Renal pelvis (tissue), 4 donors: ENCODE results near the gene WDR86. TPM values are rescaled to one million over a fixed set of nuclear protein-coding genes. Genes with fewer than 3 reads are reported as not detected.

Experiments used
- DNase-seq: peaks from one replicate; pipeline ENCODE4 v3.0.0-alpha.2; 2013
- polyA plus RNA-seq, 3 donors: library from polyadenylated mRNA; unstranded; fragments of 120-200 nt; gene quantifications; one replicate each; pipeline ENCODE4 v1.2.1, GENCODE V29; 2013; ENCODE audit not compliant: insufficient read length in 3 of 3

WDR86 gene
- polyA plus RNA-seq, 3 donors = 34.9 to 49.6 (median 49.5) TPM

DNA sequence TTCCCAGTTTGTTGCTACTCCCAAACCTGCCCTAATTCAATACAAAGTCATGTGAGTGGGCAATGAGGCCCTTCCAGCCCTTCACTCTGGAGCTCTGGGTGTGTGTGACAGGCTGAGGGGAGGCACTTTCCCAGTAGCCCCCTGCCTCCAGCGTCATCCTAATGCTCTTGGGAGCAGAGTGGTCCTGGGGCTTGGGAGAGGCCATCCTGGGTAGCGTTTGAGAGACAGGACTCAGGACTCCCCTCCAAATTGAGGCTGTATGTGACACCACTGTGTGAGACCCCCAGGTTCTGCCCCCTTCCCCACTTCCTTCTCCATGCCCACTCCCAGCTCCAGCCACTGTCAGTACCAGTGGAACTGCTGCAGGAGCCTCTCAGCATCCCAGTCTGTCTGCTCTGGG lies 36.6 kb upstream of the WDR86 start:
- DNase-seq = no peak

DNA sequence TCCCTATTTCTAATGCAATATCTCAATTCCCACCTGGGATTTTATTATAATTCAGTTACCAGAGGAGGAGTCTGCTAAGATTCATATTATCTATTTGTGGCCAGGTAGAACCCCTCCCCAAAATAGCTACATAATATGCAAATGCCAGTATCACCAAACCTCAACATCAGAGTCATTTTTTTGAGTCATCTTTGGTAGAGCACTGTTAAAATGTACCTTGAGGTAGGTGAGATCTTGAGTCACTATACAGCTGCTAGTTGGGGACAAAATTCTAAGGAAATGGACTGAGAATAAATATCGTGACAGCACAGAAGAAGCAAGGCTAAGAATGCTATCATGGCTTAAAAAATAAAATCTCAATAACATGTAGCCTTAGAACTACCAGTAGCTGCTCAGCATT lies 34.8 kb upstream of the WDR86 start:
- DNase-seq = no peak

- DNase-seq = no peak
Observed at GRCh38 chr7:151442776-151443496, 33.1 kb upstream of the WDR86 start.

DNA sequence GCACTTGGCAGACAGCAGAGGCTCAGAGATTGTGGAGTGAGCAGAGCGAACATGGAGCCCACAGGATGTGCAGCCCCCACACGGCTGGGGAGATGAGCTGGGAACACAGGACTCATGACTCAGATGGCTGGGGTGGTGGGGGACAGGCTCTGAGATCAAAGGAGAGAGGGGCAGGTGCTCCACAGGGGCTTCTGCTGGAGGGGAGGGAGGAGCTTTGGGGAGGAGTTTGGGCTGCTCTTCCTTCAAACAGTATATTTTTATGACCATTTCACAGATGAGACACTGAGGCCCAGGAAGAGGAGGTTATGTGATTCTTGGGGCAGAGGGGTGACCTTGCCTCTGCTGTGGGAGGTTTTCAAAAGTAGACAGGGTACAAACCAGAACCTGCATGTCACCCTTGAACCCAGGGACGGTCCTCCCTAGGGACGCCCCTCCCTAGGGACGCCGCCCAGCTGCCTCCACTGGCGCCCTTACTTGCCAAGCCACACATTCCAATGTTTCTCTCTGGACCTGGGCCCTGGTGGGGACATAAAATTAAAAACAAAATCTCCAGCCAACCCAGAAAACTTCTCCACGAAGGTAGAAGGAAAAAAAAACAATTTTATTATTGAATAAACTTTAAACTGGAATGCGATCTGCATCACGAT lies 31.1 kb upstream of the WDR86 start:
- no peak for DNase-seq

GRCh38 chr7:151439855-151440798 lies 30.3 kb upstream of the WDR86 start, which contains the start of gene CRYGN:
TSS of gene CRYGN (minus strand) at chr7:151440141. CDS start at chr7:151439917, 224 bp downstream.
- no peak for DNase-seq

GRCh38 chr7:151438864-151439601 lies 29.2 kb upstream of the WDR86 start:
- DNase-seq = no peak

DNA sequence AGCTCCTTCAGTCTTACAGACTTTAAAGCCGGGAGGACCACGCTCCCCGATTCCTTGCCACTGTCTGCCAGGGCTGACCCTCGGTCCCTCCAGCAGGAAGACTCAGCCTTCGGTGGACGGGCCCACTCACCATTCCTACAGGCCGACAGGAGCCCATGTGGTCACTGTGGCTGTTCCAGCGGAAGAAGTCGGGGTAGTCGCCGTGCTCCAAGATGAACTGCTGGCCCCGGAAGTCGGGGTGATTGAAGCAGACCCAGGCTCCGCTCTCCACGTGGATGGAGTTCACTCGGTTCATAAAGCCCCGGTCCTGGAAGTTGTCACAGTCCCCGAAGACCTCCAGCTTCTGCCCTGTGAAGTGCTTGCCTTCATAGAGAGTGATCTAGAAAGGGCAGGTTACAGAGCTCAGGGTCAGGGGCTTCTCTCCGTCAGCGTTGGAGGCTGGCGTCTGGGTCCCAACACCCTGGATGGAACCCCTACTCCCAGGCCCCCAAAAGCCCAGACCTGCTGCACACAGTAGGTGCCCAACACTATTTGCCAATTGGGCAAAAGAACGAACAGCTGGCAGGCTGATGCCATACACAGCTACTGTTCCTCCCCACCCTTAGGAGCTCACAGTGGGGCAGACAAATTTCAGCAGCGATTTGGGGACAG lies 28.2 kb upstream of the WDR86 start:
- no peak for DNase-seq

GRCh38 chr7:151437159-151437553 lies 27.3 kb upstream of the WDR86 start:
- no peak for DNase-seq

GRCh38 chr7:151436446-151437158 lies 26.8 kb upstream of the WDR86 start:
- no peak for DNase-seq

GRCh38 chr7:151435971-151436370 lies 26.1 kb upstream of the WDR86 start:
- DNase-seq = no peak

- DNase-seq = no peak
Observed at GRCh38 chr7:151435103-151435916, 25.5 kb upstream of the WDR86 start.

DNA sequence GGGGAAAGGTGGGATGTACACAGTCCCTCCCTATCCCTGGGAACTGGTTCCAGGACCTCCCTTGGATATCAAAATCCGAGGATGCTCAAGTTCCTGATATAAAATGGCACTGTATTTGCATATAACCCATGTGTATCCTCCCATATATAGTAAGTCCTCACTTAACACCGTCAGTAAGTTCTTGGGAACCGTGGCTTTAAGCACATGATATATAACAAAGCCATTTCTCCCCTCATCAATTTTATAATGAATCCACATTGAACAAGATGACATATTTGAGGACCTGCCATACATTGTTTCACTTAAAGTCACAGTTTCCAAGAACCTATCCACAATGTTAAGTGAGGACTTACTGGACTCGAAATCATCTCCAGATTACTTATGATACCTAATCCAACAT lies 24.7 kb upstream of the WDR86 start:
- DNase-seq = no peak

DNA sequence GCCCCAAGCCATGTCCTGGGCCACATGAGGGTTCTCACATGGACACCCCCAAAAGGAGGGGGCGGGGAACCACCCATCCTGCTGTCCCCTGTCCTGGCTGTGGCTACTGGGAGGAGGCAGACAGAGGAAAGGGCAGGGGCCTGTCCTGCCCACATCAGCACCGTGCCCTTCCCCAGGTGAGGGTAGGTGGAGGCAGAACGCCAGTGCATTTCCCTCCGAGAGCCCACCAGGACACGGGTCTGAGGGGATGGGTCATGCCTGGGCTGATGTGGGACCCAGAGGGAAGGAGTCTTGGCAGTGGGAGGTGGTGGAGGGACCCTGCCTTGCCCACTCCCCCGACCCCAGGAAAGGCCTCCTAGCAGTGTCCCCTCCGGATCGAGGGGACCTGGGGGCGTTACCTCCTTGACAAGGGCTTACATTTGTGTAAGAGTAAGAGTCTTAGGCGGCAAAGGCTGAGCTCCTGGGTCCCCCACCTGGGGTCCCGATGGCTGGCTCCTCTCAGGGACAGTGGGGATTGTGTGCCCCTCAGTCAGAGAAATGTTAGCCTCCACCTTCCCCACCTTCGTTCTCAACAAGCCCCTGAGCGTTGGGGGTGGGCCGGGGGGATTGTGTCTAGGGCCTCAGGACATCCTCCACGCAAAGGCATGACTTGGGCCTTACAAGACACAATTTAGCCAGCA lies 24.0 kb upstream of the WDR86 start:
- no peak for DNase-seq

GRCh38 chr7:151432658-151433521 lies 23.1 kb upstream of the WDR86 start:
- no peak for DNase-seq

- no peak for DNase-seq
Observed at GRCh38 chr7:151431768-151432311, 22.0 kb upstream of the WDR86 start.

GRCh38 chr7:151431281-151431767 lies 21.5 kb upstream of the WDR86 start:
- no peak for DNase-seq

GRCh38 chr7:151430391-151431205 lies 20.8 kb upstream of the WDR86 start:
- no peak for DNase-seq
